Ishikawa (cell line): ENCODE data around the gene HCCS.

Source experiments
- RAD21 ChIP-seq: IDR thresholded peaks from 2 replicates; pipeline ENCODE4 v1.6.1; 2012; ENCODE audit warnings: low read depth
- TCF12 ChIP-seq: IDR thresholded peaks from 2 replicates; pipeline ENCODE4 v1.6.1; 2012; ENCODE audit warnings: low read depth

DNA sequence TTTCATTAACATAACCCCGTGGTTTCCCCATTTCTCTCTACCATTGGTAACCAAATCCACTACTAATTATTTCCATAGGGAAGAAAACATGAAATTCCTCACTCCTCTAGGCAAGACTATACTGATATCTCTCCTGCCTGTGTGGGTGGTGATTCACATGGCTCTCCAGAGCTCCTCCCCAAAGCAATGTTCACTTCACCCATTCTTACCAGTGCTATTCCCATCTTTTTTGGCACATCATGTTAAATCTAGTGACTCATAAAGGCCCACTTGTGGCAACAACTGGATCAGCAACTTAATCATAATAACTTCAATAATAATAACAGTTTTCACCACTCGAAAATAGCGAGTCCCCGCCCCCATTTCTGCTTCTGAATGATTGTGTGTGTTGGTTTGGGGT lies 6.1 kb upstream of the HCCS start:
- TF ChIP-seq RAD21: no peak
- no peak for TF ChIP-seq TCF12
